H9 (cell line): Measurements from ENCODE around the gene LMTK2. TPM values are rescaled to one million over a fixed set of nuclear protein-coding genes. Genes with fewer than 3 reads are reported as not detected.

Experiments
- DNase-seq: peaks from one replicate; pipeline ENCODE4 v3.0.0-alpha.2; 2017
- H2AFZ ChIP-seq: one replicate; pipeline ENCODE4 v1.6.1; 2013; ENCODE audit warnings: mild to moderate bottlenecking, low read length, control low read depth, moderate library complexity
- H2AK5ac ChIP-seq: 2 replicates; pipeline ENCODE4 v1.6.1; 2013; ENCODE audit warnings: low read length, control low read depth, mixed read lengths; ENCODE audit not compliant: insufficient read length
- H2BK120ac ChIP-seq: one replicate; pipeline ENCODE4 v1.6.1; 2013; ENCODE audit warnings: low read depth, mild to moderate bottlenecking, low read length, control low read depth, inconsistent platforms; ENCODE audit not compliant: poor library complexity, severe bottlenecking
- H2BK12ac ChIP-seq: 2 replicates; pipeline ENCODE4 v1.6.1; 2013; ENCODE audit warnings: low read length, control low read depth, mixed read lengths, low read depth; ENCODE audit not compliant: insufficient read length
- H2BK15ac ChIP-seq: 2 replicates; pipeline ENCODE4 v1.6.1; 2013; ENCODE audit warnings: low read depth, low read length, control low read depth
- H2BK20ac ChIP-seq: one replicate; pipeline ENCODE4 v1.6.1; 2013; ENCODE audit warnings: low read depth, mild to moderate bottlenecking, low read length, control low read depth, inconsistent platforms; ENCODE audit not compliant: poor library complexity, severe bottlenecking
- H2BK5ac ChIP-seq: 2 replicates; pipeline ENCODE4 v1.6.1; 2013; ENCODE audit warnings: low read length, control low read depth, mixed read lengths; ENCODE audit not compliant: insufficient read length
- H3K14ac ChIP-seq: 2 replicates; pipeline ENCODE4 v1.6.1; 2013; ENCODE audit warnings: low read length, control low read depth; ENCODE audit not compliant: insufficient read depth
- H3K18ac ChIP-seq: 2 replicates; pipeline ENCODE4 v1.6.1; 2013; ENCODE audit warnings: low read depth, mild to moderate bottlenecking, mixed read lengths, low read length, control low read depth; ENCODE audit not compliant: insufficient read length
- H3K23ac ChIP-seq: 2 replicates; pipeline ENCODE4 v1.6.1; 2013; ENCODE audit warnings: low read length, control low read depth, mixed read lengths, low read depth; ENCODE audit not compliant: insufficient read length
- H3K23me2 ChIP-seq: 2 replicates; pipeline ENCODE4 v1.6.1; 2013; ENCODE audit warnings: low read depth, mild to moderate bottlenecking, mixed read lengths, low read length, control low read depth; ENCODE audit not compliant: insufficient read length, poor library complexity, severe bottlenecking
- H3K27ac ChIP-seq: 2 replicates; pipeline ENCODE4 v1.5.1; 2013; ENCODE audit warnings: low read length, control low read depth, mixed read lengths, low read depth; ENCODE audit not compliant: insufficient read length
- H3K27me3 ChIP-seq: 2 replicates; pipeline ENCODE4 v1.6.1; 2013; ENCODE audit warnings: low read length, control low read depth, inconsistent platforms; ENCODE audit not compliant: insufficient read depth
- H3K4ac ChIP-seq: 2 replicates; pipeline ENCODE4 v1.6.1; 2013; ENCODE audit warnings: low read depth, mild to moderate bottlenecking, control low read depth, inconsistent platforms, low read length, moderate library complexity
- H3K4me1 ChIP-seq: 2 replicates; pipeline ENCODE4 v1.6.1; 2013; ENCODE audit warnings: low read length, control low read depth, inconsistent platforms; ENCODE audit not compliant: insufficient read depth
- H3K4me2 ChIP-seq: 2 replicates; pipeline ENCODE4 v1.6.1; 2013; ENCODE audit warnings: low read length, control low read depth, mixed read lengths; ENCODE audit not compliant: insufficient read length, insufficient read depth
- H3K56ac ChIP-seq: 2 replicates; pipeline ENCODE4 v1.6.1; 2013; ENCODE audit warnings: low read depth, mild to moderate bottlenecking, mixed read lengths, low read length, control low read depth; ENCODE audit not compliant: insufficient read length
- H3K79me1 ChIP-seq: 2 replicates; pipeline ENCODE4 v1.6.1; 2013; ENCODE audit warnings: low read depth, mild to moderate bottlenecking, moderate library complexity, low read length, control low read depth, inconsistent platforms; ENCODE audit not compliant: insufficient read depth, poor library complexity, severe bottlenecking
- H3K79me2 ChIP-seq: 2 replicates; pipeline ENCODE4 v1.6.1; 2013; ENCODE audit warnings: low read length, control low read depth, inconsistent platforms; ENCODE audit not compliant: insufficient read depth
- H3K9ac ChIP-seq: 2 replicates; pipeline ENCODE4 v1.6.1; 2013; ENCODE audit warnings: low read length, control low read depth, mixed read lengths; ENCODE audit not compliant: insufficient read length; ENCODE audit errors: extremely low read depth
- H3K9me3 ChIP-seq: one replicate; pipeline ENCODE4 v1.6.1; 2013; ENCODE audit warnings: low read depth, low read length, inconsistent platforms; ENCODE audit not compliant: control insufficient read depth
- H3T11ph ChIP-seq: one replicate; pipeline ENCODE4 v1.6.1; 2013; ENCODE audit warnings: mild to moderate bottlenecking, low read length, control low read depth, inconsistent platforms
- H4K20me1 ChIP-seq: one replicate; pipeline ENCODE4 v1.6.1; 2013; ENCODE audit not compliant: control insufficient read depth, insufficient read length, insufficient read depth
- H4K5ac ChIP-seq: 2 replicates; pipeline ENCODE4 v1.6.1; 2013; ENCODE audit warnings: low read depth, mild to moderate bottlenecking, mixed read lengths, low read length, control low read depth; ENCODE audit not compliant: insufficient read length
- H4K8ac ChIP-seq: replicated peaks from 2 replicates; pipeline ENCODE4 v1.6.1; 2013; ENCODE audit warnings: low read length, control low read depth, mixed read lengths, low read depth; ENCODE audit not compliant: insufficient read length
- H4K91ac ChIP-seq: 2 replicates; pipeline ENCODE4 v1.6.1; 2013; ENCODE audit warnings: low read depth, mild to moderate bottlenecking, moderate library complexity, mixed read lengths, low read length, control low read depth; ENCODE audit not compliant: insufficient read length
- H3K27ac Mint-ChIP-seq, 3 experiments: 2 replicates in 2 of 3; 3 replicates in 1 of 3; pipeline ENCODE4 v1.8.0; 2020 to 2021; ENCODE audit warnings: mixed read lengths in 3 of 3, mild to moderate bottlenecking in 1 of 3, moderate library complexity in 1 of 3
- H3K27me3 Mint-ChIP-seq: 2 replicates; pipeline ENCODE4 v1.8.0; 2021; ENCODE audit warnings: low read depth, mild to moderate bottlenecking, moderate library complexity, mixed read lengths
- H3K36me3 Mint-ChIP-seq, 3 experiments: 2 replicates in 2 of 3; 3 replicates in 1 of 3; pipeline ENCODE4 v1.8.0; 2020 to 2021; ENCODE audit warnings: low read depth in 3 of 3, mixed read lengths in 3 of 3; ENCODE audit not compliant: insufficient read depth in 1 of 3
- H3K4me1 Mint-ChIP-seq, 2 experiments: 2 replicates each; pipeline ENCODE4 v1.8.0; 2020; ENCODE audit warnings: mixed read lengths in 2 of 2
- H3K4me3 Mint-ChIP-seq, 2 experiments: 2 replicates in 1 of 2; 3 replicates in 1 of 2; pipeline ENCODE4 v1.8.0; 2020 to 2021; ENCODE audit warnings: mild to moderate bottlenecking in 2 of 2, mixed read lengths in 2 of 2, moderate library complexity in 1 of 2
- H3K9me3 Mint-ChIP-seq, 2 experiments: 2 replicates in 1 of 2; 3 replicates in 1 of 2; pipeline ENCODE4 v1.8.0; 2020; ENCODE audit warnings: mild to moderate bottlenecking in 2 of 2, mixed read lengths in 2 of 2, moderate library complexity in 1 of 2
- CTCF ChIP-seq: fragments of 200-600 bp; sonication (generic); conservative IDR thresholded peaks from 3 replicates; pipeline ENCODE4 v1.8.0; 2021; ENCODE audit warnings: antibody characterized with exemption, mild to moderate bottlenecking
- WGBS: extraction: QIAGEN DNeasy Blood & Tissue Kit; methylation state at CpG from one replicate; pipeline ENCODE4 v1.1.7; 2013; ENCODE audit warnings: missing lambda C conversion rate, low lambda C conversion rate, mixed read lengths; ENCODE audit not compliant: insufficient read length; ENCODE audit errors: extremely low coverage; 5-methylcytosine and 5-hydroxymethylcytosine counted together
- total RNA-seq: library from RNA; stranded (reverse); gene quantifications from 2 replicates; pipeline ENCODE4 v1.2.1, GENCODE V29; 2021

LMTK2 gene
- total RNA-seq, 1 experiment from 2014 or later: 24.9 TPM

DNA sequence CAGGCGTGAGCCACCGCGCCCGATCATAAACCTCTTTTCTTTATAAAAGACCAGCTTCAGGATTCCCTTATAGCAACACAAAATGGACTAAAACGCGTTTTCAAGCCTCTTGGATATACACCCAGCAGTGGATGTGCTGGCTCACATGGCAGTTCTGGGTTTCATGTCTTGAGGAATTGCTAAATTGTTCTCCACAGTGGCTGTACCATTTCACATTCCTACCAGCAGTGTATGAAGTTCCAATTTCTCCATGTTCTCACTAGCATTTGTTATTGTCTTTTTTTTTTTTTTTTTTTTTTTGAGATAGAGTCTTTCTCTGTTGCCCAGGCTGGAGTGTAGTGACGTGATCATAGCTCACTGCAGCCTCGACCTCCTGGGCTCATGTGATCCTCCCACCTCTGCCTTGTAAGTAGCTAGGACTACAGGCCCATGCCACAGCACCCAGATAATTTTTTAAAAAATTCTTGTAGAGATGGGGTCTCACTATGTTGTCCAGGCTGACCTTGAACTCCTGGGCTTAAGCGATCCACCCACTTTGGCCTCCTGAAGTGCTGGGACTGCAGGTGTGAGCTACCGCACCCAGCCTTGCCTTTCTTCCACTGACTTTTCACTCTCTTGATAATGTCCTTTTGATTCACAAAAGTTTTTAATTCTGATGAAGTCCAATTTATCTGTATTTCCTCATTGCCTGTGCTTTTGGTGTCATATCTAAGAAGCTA lies 127.9 kb downstream of the LMTK2 start:
- no peak overlapping the region for H3T11ph ChIP-seq
- no peak overlapping the region for H3K4ac ChIP-seq
- H3K14ac ChIP-seq: no peak overlapping the region
- no peaks in the 10 kb centered on the region for H3K79me2 ChIP-seq
- no CpG with 5 or more reads among the region's 10 CpGs for WGBS
- H2BK15ac ChIP-seq: no peak overlapping the region
- H4K91ac ChIP-seq: no peak overlapping the region
- no peak for DNase-seq
- H3K56ac ChIP-seq: no peak overlapping the region
- Mint-ChIP-seq H3K27me3 (no peaks in the 10 kb centered on the region), H3K4me1 (peaks cover 0 to 3% of the 10 kb centered on the region in 2 experiments; a peak in 1 of 4 replicates), H3K9me3 (no peaks in the 10 kb centered on the region), H3K4me3 (no peak overlapping the region), H3K36me3 (peaks cover 0 to 3% (median 0%) of the 10 kb centered on the region in 3 experiments; a peak in 2 of 7 replicates), H3K27ac (no peak overlapping the region)
- no peaks in the 10 kb centered on the region for H4K20me1 ChIP-seq
- no peaks in the 10 kb centered on the region for H3K79me1 ChIP-seq
- H3K4me2 ChIP-seq: no peak overlapping the region
- H3K23me2 ChIP-seq: peaks cover 2% of the 10 kb centered on the region
- no peak overlapping the region for H3K9ac ChIP-seq
- no peak overlapping the region for H3K27ac ChIP-seq
- H3K18ac ChIP-seq: no peak overlapping the region
- no peaks in the 10 kb centered on the region for H3K27me3 ChIP-seq
- no peak overlapping the region for H2BK12ac ChIP-seq
- H4K8ac ChIP-seq: no peak overlapping the region
- H2BK5ac ChIP-seq: no peak overlapping the region
- no peaks in the 10 kb centered on the region for H3K9me3 ChIP-seq
- no peak for TF ChIP-seq CTCF
- H3K4me1 ChIP-seq: no peaks in the 10 kb centered on the region
- no peak overlapping the region for H2BK120ac ChIP-seq
- no peak overlapping the region for H4K5ac ChIP-seq
- no peak overlapping the region for H3K23ac ChIP-seq
- H2BK20ac ChIP-seq: no peak overlapping the region
- H2AK5ac ChIP-seq: no peak overlapping the region
- no peak overlapping the region for H2AFZ ChIP-seq
